GM12873 (cell line): Measurements from ENCODE around the gene MYBPC3.
A peak's percentile ranks its signal among the peaks of the same experiment; 100 is the strongest.

Source experiments
- CTCF ChIP-seq: IDR thresholded peaks from 2 replicates; pipeline ENCODE4 v1.5.1; 2012; ENCODE audit warnings: low read depth, mild to moderate bottlenecking, moderate library complexity, low read length, control low read depth; ENCODE audit not compliant: insufficient read depth; ENCODE audit errors: missing control alignments

Gene MYBPC3

GRCh38 chr11:47348859-47349258 is 3.6 kb downstream of the MYBPC3 start:
- TF ChIP-seq CTCF = peak; percentile 52

- TF ChIP-seq CTCF = no peak
Observed at GRCh38 chr11:47348131-47348802, 4.2 kb downstream of the MYBPC3 start.

- no peak for TF ChIP-seq CTCF
Observed at GRCh38 chr11:47347137-47347536, 5.4 kb downstream of the MYBPC3 start.

- TF ChIP-seq CTCF = no peak
Observed at GRCh38 chr11:47345890-47346563, 6.5 kb downstream of the MYBPC3 start.

GRCh38 chr11:47342854-47343253 is 9.6 kb downstream of the MYBPC3 start:
- no peak for TF ChIP-seq CTCF

GRCh38 chr11:47342036-47342803 is 10.3 kb downstream of the MYBPC3 start:
- TF ChIP-seq CTCF = no peak
